ENCODE measurements around the gene PLA1A. TPM values are rescaled to one million over a fixed set of nuclear protein-coding genes. Genes with fewer than 3 reads are reported as not detected.

Gene PLA1A
- polyA plus RNA-seq, 1 of the 3 experiments (the other 2 are of a cell fraction) = not detected

DNA sequence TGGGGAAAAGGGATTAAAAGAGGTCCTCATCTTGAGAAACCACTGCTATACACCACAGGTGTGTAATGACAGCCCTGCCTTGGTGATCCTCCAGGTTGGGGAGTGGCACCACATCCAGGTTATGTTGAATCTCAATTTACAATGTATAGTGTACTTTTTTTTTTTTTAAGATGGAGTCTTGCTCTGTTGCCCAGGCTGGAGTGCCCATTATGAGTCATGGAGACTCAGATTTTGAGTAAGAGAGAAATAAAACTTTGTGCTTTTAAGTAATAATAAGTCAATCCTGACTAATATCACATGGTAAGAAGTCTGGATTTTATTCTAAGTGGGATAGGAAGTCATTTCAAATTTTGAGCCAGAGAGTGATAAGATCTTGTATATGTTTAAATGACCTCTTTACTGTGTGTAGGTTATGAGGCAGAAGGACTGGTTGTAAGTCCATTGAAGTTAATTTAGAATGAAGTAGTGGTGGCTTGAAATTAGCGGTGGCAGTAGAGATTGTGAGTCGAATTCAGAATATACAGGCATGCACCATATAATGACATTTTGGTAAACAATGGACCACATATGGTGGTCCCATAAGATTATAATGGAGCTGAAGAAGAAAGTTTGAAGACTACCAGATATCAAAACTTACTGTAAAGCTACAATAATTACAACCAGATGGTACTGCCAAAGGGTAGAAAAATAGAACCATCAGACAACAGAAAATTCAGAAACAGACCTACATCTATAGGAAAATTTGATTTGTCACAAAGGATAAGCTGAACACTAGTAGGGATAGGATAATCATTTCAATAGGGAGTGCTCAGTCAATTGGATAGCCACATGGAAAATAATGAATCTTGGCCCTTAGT is 42.0 kb downstream of the PLA1A start (continued):
- no peak for TF ChIP-seq SIN3A (IDR thresholded peaks at IDR 0.05; ENCODE audit: borderline replicate concordance, low read depth, low read length)
- TF ChIP-seq EZH2phosphoT487 (IDR thresholded peaks at IDR 0.05; ENCODE audit: borderline replicate concordance, low read depth) = no peak
- TF ChIP-seq CHD2 (IDR thresholded peaks at IDR 0.05; ENCODE audit: low read length, partially characterized antibody) = peak; percentile 77
- TF ChIP-seq, protein P1, sequence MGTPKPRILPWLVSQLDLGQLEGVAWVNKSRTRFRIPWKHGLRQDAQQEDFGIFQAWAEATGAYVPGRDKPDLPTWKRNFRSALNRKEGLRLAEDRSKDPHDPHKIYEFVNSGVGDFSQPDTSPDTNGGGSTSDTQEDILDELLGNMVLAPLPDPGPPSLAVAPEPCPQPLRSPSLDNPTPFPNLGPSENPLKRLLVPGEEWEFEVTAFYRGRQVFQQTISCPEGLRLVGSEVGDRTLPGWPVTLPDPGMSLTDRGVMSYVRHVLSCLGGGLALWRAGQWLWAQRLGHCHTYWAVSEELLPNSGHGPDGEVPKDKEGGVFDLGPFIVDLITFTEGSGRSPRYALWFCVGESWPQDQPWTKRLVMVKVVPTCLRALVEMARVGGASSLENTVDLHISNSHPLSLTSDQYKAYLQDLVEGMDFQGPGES (IDR thresholded peaks at IDR 0.05; ENCODE audit: low read depth, low read length) = no peak
- TF ChIP-seq RAD21 (IDR thresholded peaks at IDR 0.05; ENCODE audit: low read length) = peak; percentile 17; the same call in 1 of the 2 replicates
- peak; percentile 36 for TF ChIP-seq JUND (IDR thresholded peaks at IDR 0.05)
- peak; percentile 25; the same call in 1 of the 2 replicates for TF ChIP-seq POLR2AphosphoS5 (IDR thresholded peaks at IDR 0.05; ENCODE audit: low read depth, low read length)
- TF ChIP-seq, protein P2, sequence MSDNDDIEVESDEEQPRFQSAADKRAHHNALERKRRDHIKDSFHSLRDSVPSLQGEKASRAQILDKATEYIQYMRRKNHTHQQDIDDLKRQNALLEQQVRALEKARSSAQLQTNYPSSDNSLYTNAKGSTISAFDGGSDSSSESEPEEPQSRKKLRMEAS (IDR thresholded peaks at IDR 0.05; ENCODE audit: low read depth) = no peak
- TF ChIP-seq USF1 (IDR thresholded peaks at IDR 0.05; ENCODE audit: borderline replicate concordance, low read depth) = no peak
- no peak for TF ChIP-seq TAF1 (IDR thresholded peaks at IDR 0.05; ENCODE audit: borderline replicate concordance, low read depth, low read length)

DNA sequence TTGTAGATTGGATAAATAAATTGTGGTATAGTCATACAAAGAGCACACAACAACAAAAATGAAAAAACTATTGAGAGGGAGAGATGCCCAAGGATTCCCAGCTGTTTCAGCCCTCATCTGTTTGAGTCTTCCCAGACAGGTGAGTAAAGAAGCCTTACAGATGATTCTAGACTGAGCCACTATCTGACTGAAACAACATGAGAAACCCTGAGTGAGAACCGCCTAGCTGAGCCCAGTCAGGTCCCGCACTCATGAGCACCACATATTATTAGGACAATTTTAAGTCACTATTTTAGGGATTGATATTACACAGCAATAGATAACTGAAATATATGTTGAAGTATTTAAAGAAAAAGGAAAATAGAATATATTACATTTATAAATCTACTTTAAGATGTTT is 43.7 kb downstream of the PLA1A start:
- H3K9me2 ChIP-seq = no peaks in the 10 kb centered on the region
- H3K27ac ChIP-seq (ENCODE audit: low read depth in 2 of 2, low read length in 1 of 2) = peak overlapping the region in 1 of 2 experiments; percentile 100; a peak in 2 of 4 replicates
- H3K4me3 ChIP-seq (ENCODE audit: low read depth in 2 of 2, low read length in 1 of 2) = no peak overlapping the region
- no peak for DNase-seq
- POLR2A ChIA-PET = no interaction called here
- TF ChIP-seq, protein P3, sequence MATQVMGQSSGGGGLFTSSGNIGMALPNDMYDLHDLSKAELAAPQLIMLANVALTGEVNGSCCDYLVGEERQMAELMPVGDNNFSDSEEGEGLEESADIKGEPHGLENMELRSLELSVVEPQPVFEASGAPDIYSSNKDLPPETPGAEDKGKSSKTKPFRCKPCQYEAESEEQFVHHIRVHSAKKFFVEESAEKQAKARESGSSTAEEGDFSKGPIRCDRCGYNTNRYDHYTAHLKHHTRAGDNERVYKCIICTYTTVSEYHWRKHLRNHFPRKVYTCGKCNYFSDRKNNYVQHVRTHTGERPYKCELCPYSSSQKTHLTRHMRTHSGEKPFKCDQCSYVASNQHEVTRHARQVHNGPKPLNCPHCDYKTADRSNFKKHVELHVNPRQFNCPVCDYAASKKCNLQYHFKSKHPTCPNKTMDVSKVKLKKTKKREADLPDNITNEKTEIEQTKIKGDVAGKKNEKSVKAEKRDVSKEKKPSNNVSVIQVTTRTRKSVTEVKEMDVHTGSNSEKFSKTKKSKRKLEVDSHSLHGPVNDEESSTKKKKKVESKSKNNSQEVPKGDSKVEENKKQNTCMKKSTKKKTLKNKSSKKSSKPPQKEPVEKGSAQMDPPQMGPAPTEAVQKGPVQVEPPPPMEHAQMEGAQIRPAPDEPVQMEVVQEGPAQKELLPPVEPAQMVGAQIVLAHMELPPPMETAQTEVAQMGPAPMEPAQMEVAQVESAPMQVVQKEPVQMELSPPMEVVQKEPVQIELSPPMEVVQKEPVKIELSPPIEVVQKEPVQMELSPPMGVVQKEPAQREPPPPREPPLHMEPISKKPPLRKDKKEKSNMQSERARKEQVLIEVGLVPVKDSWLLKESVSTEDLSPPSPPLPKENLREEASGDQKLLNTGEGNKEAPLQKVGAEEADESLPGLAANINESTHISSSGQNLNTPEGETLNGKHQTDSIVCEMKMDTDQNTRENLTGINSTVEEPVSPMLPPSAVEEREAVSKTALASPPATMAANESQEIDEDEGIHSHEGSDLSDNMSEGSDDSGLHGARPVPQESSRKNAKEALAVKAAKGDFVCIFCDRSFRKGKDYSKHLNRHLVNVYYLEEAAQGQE (IDR thresholded peaks at IDR 0.05; ENCODE audit: low read depth, low read length) = no peak
- TF ChIP-seq GABPA (IDR thresholded peaks at IDR 0.05; ENCODE audit: low read depth) (no peak), RXRA (IDR thresholded peaks at IDR 0.05; ENCODE audit: borderline replicate concordance, low read depth) (no peak), FOXM1 (IDR thresholded peaks at IDR 0.05; ENCODE audit: low read depth) (no peak), CHD2 (IDR thresholded peaks at IDR 0.05; ENCODE audit: low read length, partially characterized antibody) (no peak), MXI1 (IDR thresholded peaks at IDR 0.05; ENCODE audit: low read depth, low read length) (no peak), POLR2AphosphoS5 (IDR thresholded peaks at IDR 0.05; ENCODE audit: low read depth, low read length) (no peak), NRF1 (IDR thresholded peaks at IDR 0.05; ENCODE audit: low read depth, low read length) (no peak), GATA2 (CRISPR knock-in tag; IDR thresholded peaks at IDR 0.05) (no peak), RCOR1 (IDR thresholded peaks at IDR 0.05; ENCODE audit: low read length) (no peak), FOSL2 (IDR thresholded peaks at IDR 0.05; ENCODE audit: borderline replicate concordance, low read depth) (no peak), JUND (IDR thresholded peaks at IDR 0.05) (no peak), MEF2A (IDR thresholded peaks at IDR 0.05; ENCODE audit: borderline replicate concordance, low read depth) (no peak), EP300 (IDR thresholded peaks at IDR 0.05; ENCODE audit: borderline replicate concordance in 1 of 2, low read depth in 1 of 2, low read length in 1 of 2) (no peak)
- TF ChIP-seq, protein P2 (IDR thresholded peaks at IDR 0.05; ENCODE audit: low read depth) = no peak
- TF ChIP-seq, protein P1 (IDR thresholded peaks at IDR 0.05; ENCODE audit: low read depth, low read length) = no peak
- WGBS (ENCODE audit: low lambda C conversion rate) = 100% methylated on average over 2 of the region's 2 CpGs
- no peak overlapping the region for H3K9ac ChIP-seq
- H3K4me1 ChIP-seq (ENCODE audit: control insufficient read depth in 1 of 2, insufficient read depth in 2 of 2, low read depth in 1 of 2, low read length in 1 of 2) = peaks cover 33 to 46% of the 10 kb centered on the region in 2 experiments
- H3K4me2 ChIP-seq = no peak overlapping the region
- no peaks in the 10 kb centered on the region for H3K27me3 ChIP-seq (ENCODE audit: insufficient read depth)
- H3K79me2 ChIP-seq (ENCODE audit: insufficient read depth) = no peaks in the 10 kb centered on the region
- CTCF ChIA-PET = interaction anchor here (1.7 kb wide), 1 partner anchor 31 kb away, joined by 4 read pairs; no protein-coding TSS in a partner anchor
- no peaks in the 10 kb centered on the region for H4K20me1 ChIP-seq (ENCODE audit: insufficient read depth)
- H3K36me3 ChIP-seq (replicated peaks in 1 of 2; ENCODE audit: control insufficient read depth in 1 of 2, insufficient read depth in 2 of 2, low read length in 1 of 2) = peaks cover 4 to 19% of the 10 kb centered on the region in 2 experiments
- no peaks in the 10 kb centered on the region for H3K9me3 ChIP-seq
- peaks cover 43% of the 10 kb centered on the region for H3F3A ChIP-seq (replicated peaks; ENCODE audit: insufficient read depth)
- no peak overlapping the region for H2AFZ ChIP-seq (ENCODE audit: low read depth)
